CD4-positive, alpha-beta T cell treated with Interleukin-6 for 4 hours (primary cell): ENCODE results near the gene FOXN3.
"Not testable (repeated sequence)": the region's sequence is repeated elsewhere in the genome, so short reads cannot be mapped to it uniquely, and the experiment has no call there.

ENCODE experiments used
- DNase-seq: peaks from one replicate; pipeline ENCODE4 v3.0.0-alpha.2; 2020; ENCODE audit warnings: mixed read lengths

FOXN3 gene

GRCh38 chr14:89144066-89144465 is 273.0 kb downstream of the FOXN3 start:
- DNase-seq = no peak

- DNase-seq = no peak
Measured at GRCh38 chr14:89143595-89143994, 273.4 kb downstream of the FOXN3 start.

- DNase-seq = no peak
Measured at GRCh38 chr14:89142366-89142765, 274.7 kb downstream of the FOXN3 start.

- no peak for DNase-seq
Measured at GRCh38 chr14:89141862-89142261, 275.2 kb downstream of the FOXN3 start.

- DNase-seq = no peak
Measured at GRCh38 chr14:89140326-89140725, 276.7 kb downstream of the FOXN3 start.

- no peak for DNase-seq
Measured at GRCh38 chr14:89139404-89140247, 277.4 kb downstream of the FOXN3 start.

GRCh38 chr14:89138846-89139245 is 278.2 kb downstream of the FOXN3 start:
- no peak for DNase-seq

GRCh38 chr14:89137526-89138163 is 279.4 kb downstream of the FOXN3 start:
- DNase-seq = no peak

GRCh38 chr14:89136587-89136986 is 280.4 kb downstream of the FOXN3 start:
- no peak for DNase-seq

- DNase-seq = no peak
Measured at GRCh38 chr14:89134640-89135039, 282.4 kb downstream of the FOXN3 start.

GRCh38 chr14:89131004-89131750 is 285.9 kb downstream of the FOXN3 start:
- DNase-seq = no peak

- DNase-seq = no peak
Measured at GRCh38 chr14:89129570-89129969, 287.5 kb downstream of the FOXN3 start.

GRCh38 chr14:89128311-89129026 is 288.6 kb downstream of the FOXN3 start:
- DNase-seq = no peak

GRCh38 chr14:89126461-89126860 is 290.6 kb downstream of the FOXN3 start:
- no peak for DNase-seq

- DNase-seq = no peak
Measured at GRCh38 chr14:89125216-89125615, 291.8 kb downstream of the FOXN3 start.

GRCh38 chr14:89123851-89124250 is 293.2 kb downstream of the FOXN3 start:
- no peak for DNase-seq

- DNase-seq = no peak
Measured at GRCh38 chr14:89123215-89123614, 293.8 kb downstream of the FOXN3 start.

GRCh38 chr14:89121968-89122620 is 294.9 kb downstream of the FOXN3 start:
- DNase-seq = no peak

- DNase-seq = no peak
Measured at GRCh38 chr14:89117012-89117411, 300.0 kb downstream of the FOXN3 start.

GRCh38 chr14:89114109-89114508 is 302.9 kb downstream of the FOXN3 start:
- DNase-seq = no peak

GRCh38 chr14:89112720-89113119 is 304.3 kb downstream of the FOXN3 start:
- no peak for DNase-seq

- not testable (repeated sequence) for DNase-seq
Measured at GRCh38 chr14:89111766-89112543, 305.1 kb downstream of the FOXN3 start.
